ENCODE results near the gene FBXO7.
A peak's percentile ranks its signal among the peaks of the same experiment; 100 is the strongest.
"Not testable (repeated sequence)": the region's sequence is repeated elsewhere in the genome, so short reads cannot be mapped to it uniquely, and the experiment has no call there.

Gene FBXO7

DNA sequence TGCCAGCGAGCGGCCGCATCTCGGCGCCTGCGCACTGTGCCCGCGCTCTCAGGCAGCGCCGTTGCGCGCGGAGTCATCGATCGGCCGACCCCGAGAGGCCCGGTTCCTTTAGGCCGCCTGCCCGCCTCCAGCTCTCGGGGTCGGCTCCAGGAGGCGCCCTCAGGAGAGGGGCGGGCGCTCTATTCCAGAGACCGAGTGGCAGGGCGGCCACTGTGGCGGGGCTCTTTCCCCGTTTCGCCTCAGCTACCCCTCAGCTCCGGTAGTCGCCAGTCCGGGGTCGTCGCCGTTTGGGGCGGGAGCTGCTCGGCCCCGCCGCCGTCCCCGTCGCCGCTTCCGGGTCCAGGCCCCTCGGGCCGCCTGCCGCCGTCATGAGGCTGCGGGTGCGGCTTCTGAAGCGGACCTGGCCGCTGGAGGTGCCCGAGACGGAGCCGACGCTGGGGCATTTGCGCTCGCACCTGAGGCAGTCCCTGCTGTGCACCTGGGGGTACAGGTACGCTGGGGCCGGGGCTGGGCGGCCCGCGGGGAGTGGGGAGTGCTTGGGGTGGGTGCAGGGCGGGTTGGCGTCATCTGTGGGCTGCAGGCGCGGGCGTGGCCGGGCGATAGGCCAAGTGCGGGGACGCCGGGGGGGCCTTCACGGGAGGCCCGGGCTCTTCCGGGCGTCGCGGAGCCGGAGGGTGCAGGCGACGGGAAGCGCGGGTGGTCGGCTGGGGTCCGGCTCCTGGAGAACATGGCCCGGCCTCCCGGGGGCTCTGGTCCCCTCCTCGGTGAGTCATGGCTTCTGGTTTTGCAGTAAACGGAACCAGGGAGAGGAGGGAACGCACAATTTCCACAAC is at the start of gene FBXO7:
TSS of gene FBXO7 (plus strand) at position 177 of the 833 bp plus-strand sequence. CDS start at position 369, 192 bp downstream.
- peak; percentile 86 for DNase-seq

DNA sequence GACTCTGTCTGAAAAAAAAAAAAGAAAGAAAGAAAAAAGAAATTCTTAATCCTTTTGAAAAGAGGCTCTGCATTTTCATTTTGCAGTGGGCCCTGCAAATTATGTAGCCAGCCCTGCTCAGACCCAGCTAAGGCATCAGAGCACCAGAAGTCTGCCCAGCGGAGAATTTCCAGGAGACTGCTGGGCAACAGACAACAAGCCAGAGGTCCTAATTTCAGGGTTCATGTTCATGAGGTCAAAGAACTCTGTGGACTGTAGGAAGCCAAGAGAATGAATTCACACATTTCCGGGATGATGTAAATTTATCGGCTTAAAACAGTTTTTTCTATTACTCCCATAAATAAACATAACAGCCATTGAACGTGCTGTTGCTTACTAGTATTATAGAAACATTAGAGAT is 47.7 kb upstream of the FBXO7 start:
- DNase-seq, result no peak

DNA sequence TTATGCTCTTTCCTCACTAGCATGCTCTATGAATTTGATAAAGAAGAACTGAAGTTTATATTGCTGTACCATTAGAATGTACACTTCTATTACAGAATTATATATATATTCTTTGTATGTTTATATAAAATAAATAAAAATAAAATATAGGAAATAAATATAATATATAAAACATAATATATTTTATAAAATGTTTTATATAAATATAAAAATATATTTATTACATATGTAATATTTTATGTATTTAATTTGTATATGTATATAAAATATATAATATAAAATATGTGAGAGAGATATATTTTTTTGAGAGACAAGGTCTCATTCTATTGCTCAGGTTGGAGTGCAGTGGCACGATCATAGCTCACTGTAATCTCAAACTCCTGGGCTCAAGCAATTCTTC is 44.3 kb upstream of the FBXO7 start:
- DNase-seq, result no peak

DNA sequence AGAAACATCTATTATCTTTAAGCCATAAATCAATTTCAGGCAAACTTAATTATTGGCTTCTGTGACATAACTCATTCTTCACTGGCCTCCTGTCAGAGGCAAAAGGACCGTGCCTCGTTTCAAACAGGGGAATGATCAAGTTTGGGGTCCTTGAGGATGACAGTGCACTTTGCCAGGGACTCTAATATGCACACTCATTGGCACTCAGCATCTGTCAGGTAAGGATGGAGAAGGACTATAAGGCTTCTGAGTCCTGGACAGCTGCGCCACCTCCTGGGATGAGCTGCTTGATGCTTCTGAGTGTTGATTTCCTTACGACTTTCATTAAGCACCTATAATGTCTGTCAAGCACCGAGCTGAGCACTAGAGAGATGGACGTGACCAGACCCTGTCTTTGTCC is 30.5 kb upstream of the FBXO7 start:
- no peak for DNase-seq

DNA sequence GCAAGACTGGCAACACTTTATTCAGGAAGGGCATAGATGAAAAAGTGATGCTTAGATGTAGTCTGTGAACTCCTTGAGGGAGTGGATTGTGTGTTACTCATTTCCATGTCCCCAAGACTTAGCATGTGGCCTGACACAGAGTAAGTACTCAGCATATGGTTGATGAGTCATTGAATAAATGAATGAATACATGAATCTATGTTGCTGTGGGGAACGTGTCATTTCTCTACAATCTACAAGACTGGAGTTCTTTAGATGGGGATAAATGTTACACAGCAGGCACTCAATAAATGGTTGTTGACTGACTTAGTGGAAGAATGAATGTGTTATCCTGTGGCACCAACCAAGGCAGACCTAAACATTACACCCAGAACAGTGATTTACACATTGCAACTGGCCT is 28.3 kb upstream of the FBXO7 start:
- DNase-seq, result no peak

DNA sequence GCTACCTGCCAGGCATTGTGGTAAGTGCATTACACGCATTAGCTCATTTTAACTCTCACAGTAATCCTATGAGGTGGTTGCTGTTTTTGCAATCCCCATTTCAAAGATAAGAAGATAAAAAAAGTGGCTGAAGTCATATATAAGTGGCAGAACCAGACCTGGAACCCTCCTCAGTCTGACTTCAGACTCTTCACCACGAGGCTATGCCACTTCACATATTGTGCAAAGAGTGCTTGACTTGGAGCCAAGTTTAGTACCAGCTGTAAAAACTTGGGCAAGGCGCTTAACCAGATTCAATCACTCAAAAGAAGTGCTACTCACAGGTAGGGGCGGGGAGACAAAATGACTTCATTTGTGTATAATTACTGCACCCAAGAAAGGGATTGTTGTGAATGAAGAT is 25.6 kb upstream of the FBXO7 start:
- DNase-seq, result no peak

DNA sequence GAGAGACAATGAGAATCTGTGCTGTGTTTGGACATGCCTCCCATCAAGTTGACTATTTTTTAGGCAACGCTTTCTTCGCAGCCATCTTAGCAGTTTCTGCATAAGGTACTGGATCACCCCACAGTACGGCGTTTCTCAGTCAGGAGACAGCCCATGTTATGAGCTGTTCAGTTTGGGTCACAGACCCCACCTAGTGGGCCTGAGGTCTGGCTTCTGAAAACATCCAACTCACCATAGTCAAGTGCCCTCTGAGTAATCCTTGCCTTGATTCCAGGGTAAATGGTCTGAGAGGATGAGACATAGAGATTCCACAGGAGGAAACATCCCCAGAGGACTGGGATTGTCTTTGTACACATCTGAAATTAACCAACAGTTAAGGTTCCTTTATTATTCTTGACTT is 17.6 kb upstream of the FBXO7 start:
- no peak for DNase-seq

DNA sequence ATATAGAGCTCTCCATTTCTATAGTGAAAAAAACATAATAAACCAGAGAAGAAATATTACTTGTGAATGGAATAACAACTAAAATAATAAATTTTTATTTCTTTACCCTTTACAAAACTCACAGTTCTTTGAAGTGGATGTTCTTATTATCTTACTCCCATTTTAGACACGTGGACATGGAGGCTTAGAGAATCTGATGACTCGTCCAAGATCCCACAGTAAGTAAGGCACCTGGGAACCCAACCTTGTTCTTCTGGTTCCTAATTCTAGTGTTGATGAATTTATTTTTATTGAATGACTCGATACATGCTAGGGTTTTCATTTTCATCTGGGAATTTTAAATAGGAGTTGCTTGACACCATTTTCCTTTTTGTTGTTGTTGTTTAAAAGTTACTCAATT is 12.2 kb upstream of the FBXO7 start:
- no peak for DNase-seq

DNA sequence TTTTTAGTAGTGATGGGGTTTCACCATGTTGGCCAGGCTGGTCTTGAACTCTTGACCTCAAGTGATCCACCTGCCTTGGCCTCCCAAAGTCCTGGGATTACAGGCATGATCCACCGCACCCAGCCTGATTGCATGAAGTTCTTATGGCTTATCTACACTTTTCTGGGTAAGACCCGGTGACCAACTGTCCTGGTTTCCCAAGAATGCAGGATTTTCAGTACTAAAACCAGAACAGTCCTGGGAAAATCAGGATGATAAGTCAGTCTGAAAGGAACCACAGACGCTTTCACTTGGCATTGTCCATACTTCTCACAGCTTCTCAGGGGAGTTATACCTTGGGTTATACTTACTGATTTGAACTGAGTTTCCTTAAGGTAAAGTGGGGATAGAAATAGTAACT is 8.9 kb upstream of the FBXO7 start:
- no peak for DNase-seq

DNA sequence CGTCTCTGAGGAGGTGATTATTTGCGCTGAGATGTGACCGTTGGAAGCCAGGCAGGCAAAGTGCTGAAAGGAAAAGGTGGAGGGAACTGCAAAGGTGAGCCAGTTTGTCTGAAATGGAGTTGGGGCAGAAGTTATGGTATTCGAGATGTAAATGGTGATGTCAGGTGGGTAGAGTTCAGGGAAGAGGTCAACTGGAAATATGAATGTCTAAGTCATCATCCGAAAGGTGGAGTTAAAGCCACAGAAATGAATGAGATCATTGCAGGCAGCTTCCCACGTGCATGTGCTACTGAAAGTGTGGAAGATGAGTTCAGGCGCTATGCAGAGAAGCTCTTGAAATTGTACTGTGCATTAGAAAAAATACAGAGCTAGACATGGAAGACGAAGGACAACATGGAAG is 8.1 kb upstream of the FBXO7 start:
- DNase-seq, result no peak

DNA sequence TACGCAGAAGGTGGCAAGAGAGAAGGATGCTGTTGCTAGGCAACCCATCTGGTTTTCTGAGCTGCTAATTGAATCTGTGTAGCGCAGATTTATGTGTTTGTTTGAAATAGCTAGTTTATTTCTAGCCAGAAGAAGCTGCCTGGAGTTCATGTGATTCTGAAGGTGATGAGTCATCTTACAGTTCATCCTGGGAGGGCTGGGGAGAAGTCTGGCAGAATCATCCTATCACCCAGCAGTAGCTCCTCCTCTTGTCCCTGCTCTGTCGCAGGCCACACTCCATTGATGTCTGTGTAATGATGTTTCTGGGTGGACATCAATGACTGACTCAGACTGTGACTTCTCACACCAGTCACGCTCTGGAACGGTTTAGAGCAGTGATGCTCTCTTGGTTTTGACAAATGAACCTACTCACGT is 4.8 kb upstream of the FBXO7 start:
- DNase-seq, result no peak

DNA sequence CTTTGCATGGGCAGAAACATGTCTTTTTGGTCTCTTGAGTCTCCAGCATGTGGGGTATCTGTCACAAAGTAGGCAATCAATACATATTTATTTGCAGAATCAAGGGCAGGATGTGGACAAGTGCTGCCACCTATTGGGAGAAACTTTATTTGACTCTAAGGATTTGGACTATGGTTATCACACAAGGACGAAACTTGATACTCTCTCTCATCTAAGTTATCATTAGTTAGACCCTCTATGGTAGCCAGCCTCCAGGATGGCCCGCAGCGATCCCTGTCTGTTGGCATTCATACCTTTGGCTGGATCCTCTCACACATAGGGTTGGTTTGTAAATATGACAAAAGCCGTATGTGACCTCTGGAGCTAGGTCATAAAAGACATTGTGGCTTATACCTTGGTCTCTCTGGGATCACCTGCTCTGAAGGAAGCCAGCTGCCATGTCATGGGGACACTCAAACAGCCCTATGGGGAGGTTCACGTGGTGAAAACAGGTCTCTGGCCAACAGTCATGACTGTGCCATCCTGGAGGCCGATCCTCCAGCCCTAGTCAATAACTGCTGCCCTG is 1.1 kb upstream of the FBXO7 start:
- no peak for DNase-seq

DNA sequence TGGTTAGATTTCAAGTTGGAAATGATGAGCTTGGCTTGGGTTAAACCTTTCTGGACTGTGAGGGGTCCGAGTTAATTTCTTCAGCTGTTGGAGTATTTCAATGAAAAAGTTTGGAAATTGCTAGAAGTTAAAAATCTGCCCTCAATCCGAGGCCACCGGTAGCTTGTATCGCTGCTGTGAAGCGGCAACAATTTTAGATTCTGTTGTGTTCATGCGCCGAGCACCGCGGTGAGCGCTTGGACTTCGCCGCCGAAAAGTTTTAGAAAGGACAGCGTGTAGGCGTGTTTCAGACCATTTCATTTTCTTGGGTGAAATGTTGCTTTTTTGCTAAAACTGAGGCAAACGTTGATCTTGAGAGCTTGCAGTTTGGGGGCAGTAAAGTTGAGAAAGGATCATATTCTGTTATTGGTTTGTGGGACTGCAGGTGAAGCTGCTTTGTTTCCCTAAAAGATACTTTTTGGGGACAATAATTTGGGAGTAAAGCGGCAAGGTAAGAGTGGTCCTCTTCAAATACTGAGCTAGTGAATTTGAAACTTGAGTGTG is 928 bp downstream of the FBXO7 start:
- DNase-seq, result peak; percentile 40

DNA sequence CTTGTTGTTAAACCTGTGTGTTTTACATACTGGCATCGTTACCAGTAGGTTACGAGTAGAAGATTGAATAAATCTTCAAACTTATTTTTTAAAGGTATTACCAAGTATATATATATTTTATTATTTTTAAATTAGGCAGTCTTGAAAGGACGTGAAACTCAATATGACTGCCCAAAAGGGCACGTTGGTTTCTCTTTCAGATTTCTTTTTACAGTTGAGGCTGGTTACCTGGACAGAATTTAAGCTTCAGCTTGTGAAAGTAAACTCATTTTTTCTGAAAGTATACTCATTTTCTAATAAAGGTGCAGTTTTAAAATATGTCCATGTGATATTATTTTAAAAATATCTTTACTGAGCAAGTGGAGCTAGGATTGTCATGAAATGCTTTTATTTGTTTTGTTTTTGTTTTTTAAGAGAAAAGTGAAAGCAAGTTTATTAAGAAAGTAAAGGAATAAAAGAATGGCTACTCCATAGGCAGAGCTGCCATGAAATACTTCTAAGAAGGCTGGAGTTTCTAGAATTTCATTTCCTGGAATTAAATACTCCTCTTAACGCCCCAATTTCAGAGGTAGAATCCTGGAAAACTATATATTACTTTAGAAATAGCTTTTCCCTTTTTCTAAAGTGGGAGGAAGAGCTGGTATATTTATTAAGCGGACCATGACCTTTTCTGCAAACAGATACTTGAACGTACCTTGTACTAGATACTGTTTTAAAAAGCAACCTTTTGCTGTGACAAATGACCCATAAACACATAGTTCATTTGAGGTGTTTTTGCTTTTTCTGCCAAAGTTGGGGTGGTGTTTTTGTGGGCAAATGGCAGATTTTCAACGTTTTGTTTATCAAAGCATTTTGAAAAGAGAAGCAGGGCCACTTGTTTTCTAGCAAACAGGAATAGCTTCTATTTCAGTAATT is 1.9 kb downstream of the FBXO7 start:
- DNase-seq, result no peak

DNA sequence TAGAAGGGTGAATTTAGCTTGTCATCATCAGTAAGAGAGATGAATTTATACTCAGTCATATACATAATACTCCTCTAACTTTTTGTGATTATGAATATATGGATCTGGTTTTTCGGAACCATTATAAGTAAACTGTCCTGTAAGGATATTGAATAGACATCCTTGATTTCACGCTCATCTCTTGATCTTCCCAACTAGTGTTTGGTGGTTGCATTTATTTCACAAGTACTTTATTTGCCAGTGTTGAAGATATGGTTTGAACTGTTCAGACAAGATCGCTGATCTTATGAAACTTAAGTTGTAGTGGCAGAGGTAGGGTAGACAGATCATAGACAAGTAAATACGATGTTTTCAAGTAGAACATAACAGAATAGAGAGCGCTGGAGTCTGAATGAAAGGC is 3.0 kb downstream of the FBXO7 start:
- no peak for DNase-seq

DNA sequence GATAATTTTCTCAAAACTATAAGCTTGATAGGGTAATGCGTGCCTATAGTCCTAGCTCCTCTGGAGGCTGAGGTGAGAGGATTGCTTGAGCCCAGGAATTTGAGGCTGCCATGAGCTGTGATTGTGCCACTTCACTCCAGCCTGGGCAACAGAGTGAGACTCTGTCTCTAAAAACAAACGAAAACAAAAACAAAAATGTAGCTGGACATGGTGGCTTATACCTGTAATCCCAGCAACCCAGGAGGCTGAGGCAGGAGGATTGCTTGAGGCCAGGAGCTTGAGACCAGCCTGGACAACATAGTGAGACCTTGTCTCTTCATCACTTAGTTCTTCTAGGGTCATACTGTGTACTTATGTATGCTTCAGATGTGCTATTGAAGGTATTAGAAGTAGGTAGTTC is 3.9 kb downstream of the FBXO7 start:
- not testable (repeated sequence) for DNase-seq

DNA sequence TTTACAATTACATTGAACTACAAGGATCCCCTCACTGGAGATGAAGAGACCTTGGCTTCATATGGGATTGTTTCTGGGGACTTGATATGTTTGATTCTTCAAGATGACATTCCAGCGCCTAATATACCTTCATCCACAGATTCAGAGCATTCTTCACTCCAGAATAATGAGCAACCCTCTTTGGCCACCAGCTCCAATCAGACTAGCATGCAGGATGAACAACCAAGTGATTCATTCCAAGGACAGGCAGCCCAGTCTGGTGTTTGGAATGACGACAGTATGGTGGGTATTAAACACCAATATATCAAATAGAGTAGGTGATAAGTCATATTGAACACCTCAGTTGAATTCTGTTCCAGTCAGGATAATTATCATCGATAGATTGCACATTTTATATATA is 4.4 kb downstream of the FBXO7 start:
- no peak for DNase-seq

DNA sequence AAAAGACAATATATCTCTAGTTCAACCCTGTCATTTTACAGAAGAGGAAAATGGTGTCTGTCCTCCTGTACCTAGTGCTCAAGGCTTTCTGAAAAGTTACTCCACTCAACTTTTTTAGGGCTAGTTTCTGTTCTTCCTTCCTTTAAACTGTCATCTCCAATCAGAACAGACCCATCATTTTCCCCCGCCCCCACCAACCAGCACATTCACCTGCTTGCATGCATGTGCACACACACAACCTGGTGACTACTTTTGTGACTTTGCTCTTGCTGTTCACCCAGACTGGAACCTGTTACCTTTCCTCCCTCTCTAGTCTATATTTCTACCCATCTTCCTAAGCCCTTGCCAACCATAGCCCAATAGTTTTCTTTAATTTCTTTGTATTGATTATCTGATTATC is 5.6 kb downstream of the FBXO7 start:
- DNase-seq, result no peak

DNA sequence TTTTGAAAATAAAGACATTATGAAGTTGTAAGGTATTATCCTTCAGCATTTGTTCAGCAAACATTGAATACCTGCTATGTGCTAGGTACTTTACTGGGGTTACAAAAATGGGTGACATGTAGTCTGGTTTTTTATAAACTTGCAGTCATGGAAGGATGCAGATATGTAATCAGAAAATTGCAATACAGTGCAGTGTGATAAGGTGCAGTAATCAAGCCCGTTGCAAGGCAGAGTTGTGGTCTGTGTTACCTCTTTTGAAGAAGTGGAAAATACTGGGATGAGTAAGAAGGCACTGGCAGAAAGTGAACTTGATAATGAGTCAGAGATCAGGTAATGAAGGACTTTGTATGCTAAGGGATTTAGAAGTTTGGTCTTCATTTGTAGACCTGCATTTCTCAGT is 8.1 kb downstream of the FBXO7 start:
- DNase-seq, result no peak

DNA sequence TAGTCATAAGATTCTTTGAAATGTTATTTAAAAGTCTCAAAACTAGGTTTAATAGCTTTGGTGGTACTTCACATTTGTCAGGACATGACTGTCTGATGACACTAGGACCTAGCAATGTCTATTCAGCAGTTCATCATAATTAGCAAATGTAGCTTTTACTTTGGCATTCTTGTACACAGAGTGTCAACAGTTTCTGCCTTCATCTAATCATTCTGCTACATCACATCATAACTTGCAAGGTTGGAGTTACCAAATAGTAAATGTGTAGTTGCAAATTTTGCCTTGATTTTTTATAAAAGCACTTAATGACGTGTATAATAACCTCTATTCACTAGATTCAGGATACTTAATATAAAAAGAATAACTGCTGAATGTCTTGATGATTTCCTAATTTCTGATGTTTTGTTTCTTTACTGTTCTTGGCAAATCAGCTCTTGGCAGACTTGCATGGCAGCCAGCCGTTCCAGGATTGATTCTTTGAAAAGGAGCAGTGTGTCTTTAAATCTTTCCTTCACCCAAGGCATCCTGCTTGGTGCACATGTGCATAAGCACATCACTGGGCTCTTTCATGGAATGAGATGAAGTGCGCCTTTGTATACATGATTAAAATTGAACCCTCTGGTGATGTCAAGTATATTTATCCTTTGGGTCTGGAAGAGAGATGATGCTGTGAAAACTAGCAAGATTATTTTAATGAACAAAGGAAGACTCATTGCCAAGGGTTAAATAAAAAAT is 12.2 kb downstream of the FBXO7 start:
- no peak for DNase-seq

DNA sequence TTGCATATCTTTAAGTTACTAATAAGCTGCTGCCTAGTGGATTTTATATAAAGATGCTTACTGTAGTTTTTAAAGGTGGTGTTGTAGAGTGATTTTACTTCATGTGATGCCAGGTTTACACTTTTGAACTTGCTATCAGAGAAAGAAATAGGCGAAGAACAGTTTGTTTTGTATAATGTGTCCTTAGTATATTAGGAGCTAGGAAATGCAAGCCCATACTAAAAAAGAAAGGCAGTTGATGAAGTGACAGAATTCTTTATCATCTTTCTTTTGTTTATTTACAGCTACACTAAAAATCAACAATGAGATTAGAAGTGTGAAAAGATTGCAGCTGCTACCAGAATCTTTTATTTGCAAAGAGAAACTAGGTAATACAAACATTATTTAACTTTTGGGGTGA is 12.8 kb downstream of the FBXO7 start:
- DNase-seq, result no peak

DNA sequence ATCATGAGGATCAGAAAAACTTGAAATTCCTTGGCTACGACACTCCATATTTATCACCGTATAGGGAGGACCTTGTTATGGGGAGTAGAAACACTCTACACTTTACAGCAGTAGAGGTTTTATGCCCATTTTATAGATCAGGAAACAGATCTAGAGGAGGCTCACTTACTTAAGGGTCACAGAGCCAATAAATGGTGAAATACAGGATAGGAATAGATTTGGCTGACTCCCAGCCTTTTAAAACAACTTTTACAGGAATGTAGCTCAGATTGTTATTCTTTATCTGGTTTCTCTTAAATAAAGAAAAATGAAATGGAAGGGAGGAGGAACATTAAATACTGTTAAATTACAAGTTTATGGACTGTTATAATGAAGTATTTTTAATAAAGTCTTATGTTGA is 14.8 kb downstream of the FBXO7 start:
- no peak for DNase-seq

DNA sequence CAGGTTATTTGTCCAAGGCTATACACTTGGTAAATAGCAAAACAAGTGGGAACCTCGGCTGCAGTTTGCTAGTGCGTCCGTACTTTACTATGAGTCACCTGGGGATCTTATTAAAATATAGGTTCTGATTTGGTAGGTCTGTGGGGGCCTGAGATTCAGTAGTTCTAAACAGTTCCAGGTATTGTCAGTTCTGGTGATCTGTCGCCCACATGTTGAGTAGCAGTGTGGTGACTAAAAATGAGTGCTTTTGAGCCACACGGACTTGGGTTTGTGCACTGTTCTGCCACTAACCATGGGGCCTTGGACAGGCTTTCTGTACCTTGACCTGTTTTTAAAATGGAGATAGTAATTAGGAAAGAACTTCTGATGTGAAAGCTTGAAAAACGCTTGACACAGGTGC is 15.7 kb downstream of the FBXO7 start:
- DNase-seq, result no peak

Data from activated CD4-positive, CD25-positive, alpha-beta regulatory T cell treated with anti-CD3 and anti-CD28 coated beads, Interleukin-2, amount 50 U/mL, for 72 hours (primary cell).